IMR-90 (cell line): ENCODE measurements around the gene ALDH3A2. TPM values are rescaled to one million over a fixed set of nuclear protein-coding genes. Genes with fewer than 3 reads are reported as not detected.

Experiments
- ATAC-seq: fragments of 200-7000 bp; cut with Tn5 transposase; 2 replicates; pipeline ENCODE4 v1.9.1; 2020; ENCODE audit warnings: low read depth, mild to moderate bottlenecking, moderate library complexity
- BruUV-seq: library from RNA; stranded (reverse); fragments of 400-500 nt; replicated peaks from 2 replicates; lab custom pipeline; 2021; lab: Mats Ljungman, UMichigan
- CTCF ChIA-PET: fragments of 300-600 bp; formaldehyde crosslinking; extraction: SDS; loops from one replicate; lab custom pipeline; 2021; ENCODE audit warnings: antibody characterized with exemption; lab: Yijun Ruan, JAX
- POLR2A ChIA-PET: fragments of 300-600 bp; sonication (Branson Sonifier 250); formaldehyde crosslinking; loops from one replicate; lab custom pipeline; 2022; ENCODE audit warnings: antibody characterized with exemption; ENCODE audit not compliant: unreplicated experiment; lab: Charles Lee
- DNase-seq: peaks from one replicate; pipeline ENCODE4 v3.0.0; 2013
- H2AFZ ChIP-seq: replicated peaks from 2 replicates; pipeline ENCODE3; 2013; ENCODE audit warnings: low read length, mild to moderate bottlenecking; ENCODE audit not compliant: poor library complexity
- H2AK5ac ChIP-seq: 2 replicates; pipeline ENCODE4 v1.6.1; 2013; ENCODE audit warnings: low read depth, low read length, inconsistent platforms
- H2AK9ac ChIP-seq: replicated peaks from 2 replicates; pipeline ENCODE3; 2013; ENCODE audit warnings: mild to moderate bottlenecking, low read depth, low read length, moderate library complexity; ENCODE audit not compliant: poor library complexity
- H2BK120ac ChIP-seq: 2 replicates; pipeline ENCODE4 v1.6.1; 2013; ENCODE audit warnings: low read depth, low read length, inconsistent platforms
- H2BK15ac ChIP-seq: 3 replicates; pipeline ENCODE4 v1.6.1; 2013; ENCODE audit warnings: low read depth, low read length, inconsistent platforms
- H2BK20ac ChIP-seq: 2 replicates; pipeline ENCODE4 v1.6.1; 2013; ENCODE audit warnings: low read depth, mild to moderate bottlenecking, inconsistent platforms, low read length, moderate library complexity
- H2BK5ac ChIP-seq: 2 replicates; pipeline ENCODE4 v1.6.1; 2013; ENCODE audit warnings: mild to moderate bottlenecking, low read depth, low read length, inconsistent platforms; ENCODE audit not compliant: poor library complexity, severe bottlenecking
- H3K14ac ChIP-seq: replicated peaks from 2 replicates; pipeline ENCODE4 v1.6.1; 2013; ENCODE audit warnings: low read depth, low read length, inconsistent platforms
- H3K18ac ChIP-seq: 2 replicates; pipeline ENCODE4 v1.6.1; 2013; ENCODE audit warnings: low read depth, low read length, control low read depth
- H3K23ac ChIP-seq: 2 replicates; pipeline ENCODE4 v1.6.1; 2013; ENCODE audit warnings: low read depth, low read length, inconsistent platforms
- H3K27ac ChIP-seq: 2 replicates; pipeline ENCODE4 v1.5.1; 2013; ENCODE audit warnings: mild to moderate bottlenecking, control low read depth, low read length; ENCODE audit not compliant: insufficient read depth
- H3K27me3 ChIP-seq: 2 replicates; pipeline ENCODE4 v1.6.1; 2013; ENCODE audit warnings: low read length; ENCODE audit not compliant: control insufficient read depth, insufficient read depth
- H3K36me3 ChIP-seq: 2 replicates; pipeline ENCODE4 v1.6.1; 2013; ENCODE audit warnings: low read length, mixed read lengths; ENCODE audit not compliant: control insufficient read depth, insufficient read depth
- H3K4ac ChIP-seq: 2 replicates; pipeline ENCODE4 v1.6.1; 2013; ENCODE audit warnings: low read depth, low read length, inconsistent platforms
- H3K4me1 ChIP-seq: 2 replicates; pipeline ENCODE4 v1.6.1; 2013; ENCODE audit warnings: low read length, mixed read lengths; ENCODE audit not compliant: control insufficient read depth, insufficient read depth
- H3K4me2 ChIP-seq: 2 replicates; pipeline ENCODE4 v1.6.1; 2013; ENCODE audit warnings: low read depth, mild to moderate bottlenecking, control low read depth, low read length, moderate library complexity
- H3K4me3 ChIP-seq: 2 replicates; pipeline ENCODE4 v1.5.1; 2013; ENCODE audit warnings: low read depth, mild to moderate bottlenecking, control low read depth, low read length, moderate library complexity; ENCODE audit not compliant: insufficient read depth
- H3K56ac ChIP-seq: 2 replicates; pipeline ENCODE4 v1.6.1; 2013; ENCODE audit warnings: low read length, inconsistent platforms; ENCODE audit not compliant: insufficient read depth; ENCODE audit errors: extremely low read depth
- H3K79me1 ChIP-seq, 2 experiments: 2 replicates each; pipeline ENCODE4 v1.6.1; 2013; ENCODE audit warnings: low read length in 2 of 2, inconsistent platforms in 1 of 2, low read depth in 1 of 2
- H3K9ac ChIP-seq: 2 replicates; pipeline ENCODE4 v1.6.1; 2013; ENCODE audit warnings: low read depth, low read length, control low read depth
- H3K9me1 ChIP-seq: 2 replicates; pipeline ENCODE4 v1.6.1; 2013; ENCODE audit warnings: low read length, inconsistent platforms; ENCODE audit not compliant: insufficient read depth
- H3K9me3 ChIP-seq: 2 replicates; pipeline ENCODE4 v1.6.1; 2013; ENCODE audit warnings: low read length; ENCODE audit not compliant: control insufficient read depth, insufficient read depth
- H4K20me1 ChIP-seq: 2 replicates; pipeline ENCODE4 v1.6.1; 2013; ENCODE audit warnings: low read length, inconsistent platforms; ENCODE audit not compliant: insufficient read depth
- H4K5ac ChIP-seq: 2 replicates; pipeline ENCODE4 v1.6.1; 2013; ENCODE audit warnings: mild to moderate bottlenecking, low read depth, low read length, control low read depth
- H4K8ac ChIP-seq, 2 experiments: 2 replicates each; pipeline ENCODE4 v1.6.1; 2013; ENCODE audit warnings: low read depth in 2 of 2, low read length in 2 of 2, control low read depth in 1 of 2, inconsistent platforms in 1 of 2
- H4K91ac ChIP-seq: 2 replicates; pipeline ENCODE4 v1.6.1; 2013; ENCODE audit warnings: low read depth, low read length, inconsistent platforms; ENCODE audit not compliant: insufficient read depth
- CEBPB ChIP-seq: IDR thresholded peaks from 2 replicates; pipeline ENCODE4 v1.6.1; 2012; ENCODE audit warnings: low read depth, low read length, improper control_type of control experiment
- MAFK ChIP-seq: IDR thresholded peaks from 2 replicates; pipeline ENCODE4 v1.6.1; 2012; ENCODE audit warnings: low read depth, low read length, improper control_type of control experiment
- WGBS, 2 experiments: methylation state at CpG; one replicate each; pipeline versions ENCODE4 v1.1.5 to v1.1.7; 2013; ENCODE audit warnings: missing lambda C conversion rate in 2 of 2; ENCODE audit not compliant: insufficient read length in 1 of 2; ENCODE audit errors: extremely low coverage in 2 of 2; 5-methylcytosine and 5-hydroxymethylcytosine counted together
- dilution Hi-C: fragments of 300-500 bp; cut with HindIII; formaldehyde crosslinking; loops from one replicate; pipeline ENCODE4 v1.14.3; 2018; ENCODE audit warnings: low sequenced_read_pairs; ENCODE audit not compliant: unreplicated experiment
- in situ Hi-C: fragments of 300-500 bp; cut with MboI; formaldehyde crosslinking; loops from 3 replicates; pipeline ENCODE4 v1.14.3; 2019; ENCODE audit warnings: low sequenced_read_pairs, inconsistent platforms, mixed read lengths
- intact Hi-C: fragments of 100-400 bp; cut with micrococcal nuclease; formaldehyde crosslinking; loops from 2 replicates; pipeline ENCODE4 v1.10.0; 2022
- polyA plus RNA-seq, 3 experiments: library from polyadenylated mRNA; depleted of rRNA; stranded (reverse); fragments of >200 nt; gene quantifications; 2 replicates each; pipeline ENCODE4 v1.2.3, GENCODE V29; 2012; ENCODE audit warnings: low replicate concordance in 1 of 3
- total RNA-seq: library from RNA; depleted of rRNA; stranded (reverse); fragments of >200 nt; gene quantifications from 2 replicates; pipeline ENCODE4 v1.2.3, GENCODE V29; 2012

The ALDH3A2 gene
- total and polyA plus RNA-seq, 2 of the 4 experiments (the other 2 are of a cell fraction), result 4.0 to 7.9 TPM

DNA sequence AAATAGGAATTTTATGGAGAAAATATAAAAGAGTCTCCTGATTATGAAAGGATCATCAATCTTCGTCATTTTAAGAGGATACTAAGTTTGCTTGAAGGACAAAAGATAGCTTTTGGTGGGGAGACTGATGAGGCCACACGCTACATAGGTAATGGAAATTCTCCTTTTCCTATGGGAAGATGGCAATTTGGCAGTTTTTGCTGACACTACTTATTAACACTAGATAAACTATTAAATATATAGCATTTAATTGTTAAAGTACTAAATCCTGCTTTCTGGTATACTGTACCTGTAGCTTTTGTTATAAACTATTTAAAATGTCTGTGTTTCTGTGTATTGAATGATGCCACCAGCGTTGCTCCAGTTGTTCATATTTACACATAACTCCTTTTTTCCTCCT, 12.6 kb downstream of the ALDH3A2 start:
- Histone ChIP-seq H3K27ac (no peak overlapping the region), H3K4me2 (no peak overlapping the region), H3K18ac (no peak overlapping the region), H2AFZ (no peak overlapping the region), H4K91ac (no peak overlapping the region), H3K9me3 (no peaks in the 10 kb centered on the region), H3K4ac (no peak overlapping the region), H2BK5ac (no peak overlapping the region), H3K79me1 (no peaks in the 10 kb centered on the region), H3K56ac (no peak overlapping the region), H2BK15ac (no peak overlapping the region), H3K36me3 (peaks cover 2% of the 10 kb centered on the region; the same call in 1 of the 2 replicates), H3K4me1 (no peaks in the 10 kb centered on the region), H2BK120ac (no peak overlapping the region), H3K9me1 (no peaks in the 10 kb centered on the region), H2AK5ac (no peak overlapping the region), H4K8ac (no peak overlapping the region), H4K20me1 (no peaks in the 10 kb centered on the region), H3K23ac (no peak overlapping the region), H3K4me3 (no peak overlapping the region), H2BK20ac (no peak overlapping the region), H3K27me3 (peaks cover 4% of the 10 kb centered on the region), H2AK9ac (no peak overlapping the region), H4K5ac (no peak overlapping the region), H3K9ac (no peak overlapping the region), H3K14ac (no peak overlapping the region)
- DNase-seq, result no peak
- dilution Hi-C loops (no loop called here), intact Hi-C loops (no loop called here), in situ Hi-C loops (no loop called here)
- POLR2A ChIA-PET, result interaction anchor here (1.1 kb wide), 1 partner anchor 9 kb away, joined by 4 read pairs; no protein-coding TSS in a partner anchor
- TF ChIP-seq CEBPB, result no peak
- TF ChIP-seq MAFK, result 0 out of 2 replicates have a peak, but pooled peaks have one; percentile 28
- no CpG with 5 or more reads among the region's 3 CpGs for WGBS, 2 experiments
- CTCF ChIA-PET, result interaction anchor here (1.3 to 1.6 kb wide), 2 partner anchors 13 to 84 kb away, joined by 3 to 5 read pairs; partner anchors contain the start of gene ALDH3A2
- no peak for ATAC-seq
- BruUV-seq, result no TSS peak
